Measurements from ENCODE around the gene CLNK.

DNA sequence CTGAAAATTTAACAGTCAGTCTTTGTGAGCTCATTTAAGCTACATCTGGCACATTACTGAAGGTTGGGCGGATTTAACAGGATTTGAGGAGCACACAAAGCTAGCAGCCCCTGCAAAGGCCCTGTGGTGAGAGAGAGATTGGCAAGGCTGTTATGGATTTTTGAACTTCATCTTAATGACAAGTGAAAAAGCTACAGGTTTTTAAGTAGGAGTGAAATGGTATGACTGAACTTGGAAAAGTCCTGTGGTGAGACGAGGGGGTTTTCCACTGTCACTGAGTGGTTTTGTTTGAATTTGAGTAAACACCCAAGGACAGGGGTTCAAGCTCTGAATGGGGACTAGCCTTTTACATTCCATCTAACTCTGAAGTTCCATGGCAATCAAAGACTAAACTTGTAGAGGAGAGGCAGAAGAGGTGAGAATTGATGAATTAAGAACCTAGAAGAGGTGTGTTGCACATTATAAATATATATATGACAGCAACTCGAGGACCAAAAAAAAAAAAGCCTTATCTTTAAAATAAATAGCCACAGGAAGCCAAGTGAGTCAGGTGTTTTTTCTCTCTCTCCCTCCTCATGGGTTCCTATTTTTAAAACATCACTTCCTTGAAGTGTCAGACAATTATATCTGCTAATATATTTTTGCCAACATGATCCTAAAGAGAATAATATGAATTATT lies 47.8 kb upstream of the CLNK start:
- TF ChIP-seq, protein P1, sequence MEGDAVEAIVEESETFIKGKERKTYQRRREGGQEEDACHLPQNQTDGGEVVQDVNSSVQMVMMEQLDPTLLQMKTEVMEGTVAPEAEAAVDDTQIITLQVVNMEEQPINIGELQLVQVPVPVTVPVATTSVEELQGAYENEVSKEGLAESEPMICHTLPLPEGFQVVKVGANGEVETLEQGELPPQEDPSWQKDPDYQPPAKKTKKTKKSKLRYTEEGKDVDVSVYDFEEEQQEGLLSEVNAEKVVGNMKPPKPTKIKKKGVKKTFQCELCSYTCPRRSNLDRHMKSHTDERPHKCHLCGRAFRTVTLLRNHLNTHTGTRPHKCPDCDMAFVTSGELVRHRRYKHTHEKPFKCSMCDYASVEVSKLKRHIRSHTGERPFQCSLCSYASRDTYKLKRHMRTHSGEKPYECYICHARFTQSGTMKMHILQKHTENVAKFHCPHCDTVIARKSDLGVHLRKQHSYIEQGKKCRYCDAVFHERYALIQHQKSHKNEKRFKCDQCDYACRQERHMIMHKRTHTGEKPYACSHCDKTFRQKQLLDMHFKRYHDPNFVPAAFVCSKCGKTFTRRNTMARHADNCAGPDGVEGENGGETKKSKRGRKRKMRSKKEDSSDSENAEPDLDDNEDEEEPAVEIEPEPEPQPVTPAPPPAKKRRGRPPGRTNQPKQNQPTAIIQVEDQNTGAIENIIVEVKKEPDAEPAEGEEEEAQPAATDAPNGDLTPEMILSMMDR (IDR thresholded peaks at IDR 0.05): no peak
- TF ChIP-seq EZH2 (IDR thresholded peaks at IDR 0.05; ENCODE audit: borderline replicate concordance, insufficient read depth, low read depth, low read length, poor library complexity, severe bottlenecking): no peak

Data from B cell (primary cell).